NB4 (cell line): ENCODE measurements around the gene OLA1.

Source experiments
- MYC ChIP-seq: IDR thresholded peaks from 2 replicates; pipeline ENCODE4 v1.6.1; 2011; ENCODE audit warnings: low read depth, low read length
- POLR2A ChIP-seq: IDR thresholded peaks from 2 replicates; pipeline ENCODE4 v1.6.1; 2011; ENCODE audit warnings: mild to moderate bottlenecking; ENCODE audit not compliant: insufficient read length; ENCODE audit errors: extremely low read depth
- TF ChIP-seq, protein P1 (sequence below): IDR thresholded peaks from one replicate; pipeline ENCODE4 v1.5.1; 2012; ENCODE audit warnings: low read depth, low read length
- TF ChIP-seq, protein P2 (sequence below): IDR thresholded peaks from 2 replicates; pipeline ENCODE4 v1.6.1; 2011; ENCODE audit warnings: low read depth, low read length

- TF ChIP-seq, protein P1, sequence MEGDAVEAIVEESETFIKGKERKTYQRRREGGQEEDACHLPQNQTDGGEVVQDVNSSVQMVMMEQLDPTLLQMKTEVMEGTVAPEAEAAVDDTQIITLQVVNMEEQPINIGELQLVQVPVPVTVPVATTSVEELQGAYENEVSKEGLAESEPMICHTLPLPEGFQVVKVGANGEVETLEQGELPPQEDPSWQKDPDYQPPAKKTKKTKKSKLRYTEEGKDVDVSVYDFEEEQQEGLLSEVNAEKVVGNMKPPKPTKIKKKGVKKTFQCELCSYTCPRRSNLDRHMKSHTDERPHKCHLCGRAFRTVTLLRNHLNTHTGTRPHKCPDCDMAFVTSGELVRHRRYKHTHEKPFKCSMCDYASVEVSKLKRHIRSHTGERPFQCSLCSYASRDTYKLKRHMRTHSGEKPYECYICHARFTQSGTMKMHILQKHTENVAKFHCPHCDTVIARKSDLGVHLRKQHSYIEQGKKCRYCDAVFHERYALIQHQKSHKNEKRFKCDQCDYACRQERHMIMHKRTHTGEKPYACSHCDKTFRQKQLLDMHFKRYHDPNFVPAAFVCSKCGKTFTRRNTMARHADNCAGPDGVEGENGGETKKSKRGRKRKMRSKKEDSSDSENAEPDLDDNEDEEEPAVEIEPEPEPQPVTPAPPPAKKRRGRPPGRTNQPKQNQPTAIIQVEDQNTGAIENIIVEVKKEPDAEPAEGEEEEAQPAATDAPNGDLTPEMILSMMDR: no peak
- no peak for TF ChIP-seq POLR2A
- TF ChIP-seq MYC: no peak
- TF ChIP-seq, protein P2, sequence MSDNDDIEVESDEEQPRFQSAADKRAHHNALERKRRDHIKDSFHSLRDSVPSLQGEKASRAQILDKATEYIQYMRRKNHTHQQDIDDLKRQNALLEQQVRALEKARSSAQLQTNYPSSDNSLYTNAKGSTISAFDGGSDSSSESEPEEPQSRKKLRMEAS: no peak
Measured at GRCh38 chr2:174106736-174107135, 141.6 kb downstream of the OLA1 start.
